ENCODE measurements around the gene PIGK.
"Not testable (repeated sequence)": the region's sequence is repeated elsewhere in the genome, so short reads cannot be mapped to it uniquely, and the experiment has no call there.

PIGK gene

DNA sequence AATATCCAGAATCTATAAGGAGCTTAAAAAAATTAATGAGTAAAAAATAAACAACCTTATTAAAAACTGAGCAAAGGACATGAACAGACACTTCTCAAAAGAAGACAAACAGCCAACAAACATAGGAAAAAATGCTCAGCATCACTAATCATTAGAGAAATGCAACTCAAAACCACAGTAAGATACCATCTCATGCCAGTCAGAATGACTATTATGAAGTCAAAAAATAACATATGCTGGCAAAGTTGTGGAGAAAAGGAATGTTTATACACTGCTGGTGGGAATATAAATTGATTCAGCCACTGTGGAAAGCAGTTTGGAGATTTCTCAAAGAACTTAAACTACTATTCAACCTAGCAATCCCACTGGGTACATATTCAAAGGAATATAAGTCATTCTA lies 25.3 kb downstream of the PIGK start:
- no peak for DNase-seq (ENCODE audit: low read depth in 2 of 2)

- no peak for DNase-seq (ENCODE audit: low read depth in 2 of 2)
Measured at GRCh38 chr1:77188770-77189169, 30.5 kb downstream of the PIGK start.

DNA sequence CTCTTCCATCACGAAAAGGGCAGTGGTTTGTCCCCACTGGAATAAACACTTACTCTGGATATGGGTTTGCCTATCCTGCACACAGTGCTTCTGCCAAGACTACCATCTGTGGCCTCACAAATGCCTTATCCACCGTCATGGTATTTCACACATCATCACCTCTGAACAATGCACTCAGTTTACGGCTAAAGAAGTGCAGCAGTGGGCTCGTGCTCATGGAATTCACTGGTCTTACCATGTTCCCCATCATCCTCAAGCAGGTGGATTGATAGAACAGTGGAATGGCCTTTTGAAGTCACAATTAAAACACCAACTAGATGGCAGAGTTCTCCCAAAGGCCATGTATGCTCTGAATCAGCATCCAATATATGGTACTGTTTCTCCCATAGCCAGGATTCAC lies 32.3 kb downstream of the PIGK start:
- not testable (repeated sequence) for DNase-seq (ENCODE audit: low read depth in 2 of 2)

- no peak for DNase-seq (ENCODE audit: low read depth in 2 of 2)
Measured at GRCh38 chr1:77182083-77182482, 37.1 kb downstream of the PIGK start.

DNA sequence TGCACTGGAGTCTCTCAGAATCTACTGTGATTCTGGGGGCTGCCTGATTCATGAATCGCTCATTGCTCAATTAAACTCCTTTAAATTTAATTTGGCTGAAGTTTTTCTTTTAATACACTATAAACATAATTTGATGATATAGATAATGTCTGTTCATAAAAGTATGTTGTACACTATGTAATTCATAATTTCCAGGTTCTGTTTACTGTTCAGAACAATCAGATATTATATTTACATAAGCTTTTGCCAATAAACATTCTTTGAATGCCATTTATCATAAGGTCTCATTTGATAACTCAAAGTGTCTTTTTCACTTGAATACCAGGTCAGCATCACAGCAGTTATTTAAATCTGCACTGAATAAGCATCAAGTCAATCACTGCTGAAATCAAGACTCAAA lies 39.6 kb downstream of the PIGK start:
- DNase-seq (ENCODE audit: low read depth in 2 of 2): no peak

DNA sequence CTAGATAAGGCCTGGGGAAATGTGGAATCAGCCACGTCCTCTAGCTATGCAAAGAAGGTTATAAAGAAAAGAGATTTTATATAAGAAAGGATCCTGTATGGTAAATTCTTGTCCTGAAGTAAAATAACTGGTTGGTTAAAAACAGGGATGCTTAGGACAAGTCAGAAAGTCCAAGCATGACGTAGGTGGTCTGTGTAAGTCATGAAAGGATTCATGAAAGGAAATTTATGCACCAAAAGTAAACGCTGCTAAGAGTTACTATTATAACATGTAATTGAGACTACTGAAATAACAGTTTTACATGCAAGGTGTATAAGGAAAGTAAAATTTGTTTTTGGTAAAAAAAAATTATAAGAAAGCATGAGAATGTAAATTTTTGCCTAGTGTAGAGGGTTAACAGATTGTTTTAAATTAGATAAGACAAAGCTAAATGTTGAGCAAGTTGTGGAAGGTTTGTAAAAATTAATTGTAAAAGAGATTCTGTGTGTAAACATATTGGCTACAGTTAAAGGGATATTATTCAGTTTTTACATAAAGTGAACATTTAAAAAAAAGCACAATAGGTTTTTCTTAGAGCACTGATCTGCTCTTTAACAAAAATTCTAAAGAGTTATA lies 43.9 kb downstream of the PIGK start:
- no peak for DNase-seq (ENCODE audit: low read depth in 2 of 2)

- DNase-seq (ENCODE audit: low read depth in 2 of 2): peak; percentile 91
Measured at GRCh38 chr1:77170687-77171086, 48.5 kb downstream of the PIGK start.

GRCh38 chr1:77168358-77168757 lies 50.9 kb downstream of the PIGK start:
- no peak for DNase-seq (ENCODE audit: low read depth in 2 of 2)

DNA sequence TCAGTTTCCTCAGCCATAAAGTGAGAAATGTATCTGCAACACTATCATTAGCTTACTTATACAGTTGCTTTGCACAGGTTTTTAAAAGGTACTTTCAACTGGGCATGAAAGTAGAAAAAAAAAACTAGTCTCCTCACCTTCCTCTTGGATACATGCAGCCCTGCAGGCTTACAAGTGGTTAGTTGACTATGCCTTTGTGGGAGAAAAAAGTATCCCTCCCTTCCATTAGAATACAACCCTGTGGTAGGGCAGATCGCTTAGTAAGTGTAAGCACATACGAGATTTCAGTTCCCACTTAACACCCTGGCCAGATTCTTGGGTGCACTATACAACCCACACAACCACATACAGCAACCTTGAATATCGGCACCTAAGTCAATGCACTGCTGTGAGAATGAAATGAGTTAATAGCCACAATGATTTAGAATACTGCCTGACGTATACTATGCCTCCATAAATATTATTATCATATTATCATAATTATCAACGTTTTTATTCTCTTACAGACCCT lies 54.7 kb downstream of the PIGK start:
- DNase-seq (ENCODE audit: low read depth in 2 of 2): no peak

DNA sequence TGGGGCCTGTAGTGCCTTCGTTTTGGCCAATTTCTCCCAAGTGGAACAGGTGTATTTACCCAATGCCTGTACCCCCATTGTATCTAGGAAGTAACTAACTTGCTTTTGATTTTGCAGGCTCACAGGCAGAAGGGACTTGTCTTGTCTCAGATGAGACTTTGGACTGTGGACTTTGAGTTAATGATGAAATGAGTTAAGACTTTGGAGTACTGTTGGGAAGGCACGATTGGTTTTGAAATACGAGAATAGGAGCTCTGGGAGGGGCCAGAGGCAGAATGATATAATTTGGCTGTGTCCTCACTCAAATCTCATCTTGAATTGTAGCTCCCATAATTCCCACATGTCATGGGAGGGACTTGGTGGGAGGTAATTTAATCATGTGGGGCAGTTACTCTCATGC lies 59.5 kb downstream of the PIGK start:
- DNase-seq (ENCODE audit: low read depth in 2 of 2): not testable (repeated sequence)

- no peak for DNase-seq (ENCODE audit: low read depth in 2 of 2)
Measured at GRCh38 chr1:77156214-77156613, 63.0 kb downstream of the PIGK start.

DNA sequence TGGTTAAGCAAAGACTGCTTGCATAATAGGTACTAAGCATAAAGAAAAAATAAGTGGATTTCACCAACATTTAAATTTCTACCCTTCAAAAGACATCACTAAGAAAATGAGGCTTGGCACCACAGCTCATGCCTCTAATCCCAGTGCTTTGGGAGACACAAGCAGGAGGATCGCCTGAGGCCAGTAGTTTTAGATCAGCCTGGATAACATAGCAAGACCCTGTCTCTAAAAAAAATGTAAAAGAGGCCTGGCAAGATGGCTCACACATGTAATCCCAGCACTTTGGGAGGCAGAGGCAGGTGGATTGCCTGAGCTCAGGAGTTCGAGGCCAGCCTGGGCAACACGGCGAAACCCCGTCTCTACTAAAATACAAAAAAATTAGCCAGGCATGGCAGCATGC lies 73.0 kb downstream of the PIGK start:
- DNase-seq (ENCODE audit: low read depth in 2 of 2): no peak

DNA sequence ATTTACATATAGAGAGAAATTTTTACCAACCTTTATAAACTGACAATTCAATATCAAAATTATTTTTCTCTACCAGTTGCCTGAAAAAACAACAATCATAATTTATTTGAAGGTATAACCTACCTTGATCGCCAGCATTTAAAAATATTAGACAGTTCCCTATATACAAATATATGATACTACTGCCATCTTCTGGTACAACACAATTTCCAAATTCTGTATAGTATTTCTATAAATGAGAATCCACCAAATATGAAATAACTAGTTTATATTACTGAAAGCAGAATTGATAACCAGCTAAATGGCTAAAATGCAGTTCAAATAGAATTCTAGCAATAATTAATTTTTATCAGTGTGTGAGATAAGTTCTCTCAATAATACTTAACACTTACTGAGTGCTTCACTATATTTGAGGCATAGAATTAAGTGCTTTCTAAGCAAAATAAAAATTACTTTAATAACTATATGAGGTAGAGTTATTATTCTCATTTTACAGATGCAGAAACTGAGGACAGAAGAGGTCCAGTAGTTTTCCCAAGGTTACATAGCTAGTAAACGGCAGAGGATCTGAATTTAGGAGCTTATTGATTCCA lies 75.6 kb downstream of the PIGK start:
- DNase-seq (ENCODE audit: low read depth in 2 of 2): no peak

DNA sequence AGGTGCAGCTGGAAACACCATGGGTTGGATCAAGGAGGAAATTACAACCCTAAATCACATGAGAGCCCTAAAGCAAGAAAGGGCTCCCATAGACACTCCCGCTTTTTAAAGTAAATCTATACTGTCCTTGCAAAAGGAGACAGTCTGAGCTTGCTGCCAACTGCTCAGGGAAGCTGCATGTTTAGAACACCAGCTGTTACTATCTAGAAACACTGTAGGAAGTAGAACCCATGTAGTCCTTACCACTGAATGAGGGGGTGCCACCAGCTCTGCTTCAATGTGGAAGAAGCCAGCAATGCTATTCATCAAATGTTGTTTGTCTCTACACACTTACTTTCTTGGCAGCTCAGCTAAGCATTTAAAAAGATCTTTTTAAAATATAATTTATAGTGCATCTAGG lies 79.8 kb downstream of the PIGK start:
- no peak for DNase-seq (ENCODE audit: low read depth in 2 of 2)

DNA sequence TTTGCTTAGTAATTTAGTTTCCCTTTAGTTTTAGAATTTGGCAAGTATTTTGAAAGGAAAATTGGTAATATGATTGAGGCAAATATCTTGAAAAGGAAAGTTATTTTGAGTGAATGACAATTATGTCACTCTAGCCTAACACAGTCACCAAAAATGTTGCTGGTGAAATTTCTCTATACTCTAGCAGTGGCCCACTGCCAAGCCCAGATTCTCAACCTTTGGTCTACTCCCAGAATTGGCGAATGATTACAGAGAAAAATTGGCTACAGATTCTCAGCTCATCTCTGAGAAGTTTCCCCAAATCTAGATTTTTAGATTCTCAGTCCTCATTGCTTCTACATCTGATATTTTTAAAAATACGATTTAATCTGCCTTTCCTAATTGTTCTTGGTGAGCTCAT lies 84.9 kb downstream of the PIGK start:
- no peak for DNase-seq (ENCODE audit: low read depth in 2 of 2)

- DNase-seq (ENCODE audit: low read depth in 2 of 2): no peak
Measured at GRCh38 chr1:77133731-77134358, 85.4 kb downstream of the PIGK start.

GRCh38 chr1:77126307-77126706 lies 92.9 kb downstream of the PIGK start:
- peak; percentile 40 to 43 for DNase-seq (ENCODE audit: low read depth in 2 of 2)

DNA sequence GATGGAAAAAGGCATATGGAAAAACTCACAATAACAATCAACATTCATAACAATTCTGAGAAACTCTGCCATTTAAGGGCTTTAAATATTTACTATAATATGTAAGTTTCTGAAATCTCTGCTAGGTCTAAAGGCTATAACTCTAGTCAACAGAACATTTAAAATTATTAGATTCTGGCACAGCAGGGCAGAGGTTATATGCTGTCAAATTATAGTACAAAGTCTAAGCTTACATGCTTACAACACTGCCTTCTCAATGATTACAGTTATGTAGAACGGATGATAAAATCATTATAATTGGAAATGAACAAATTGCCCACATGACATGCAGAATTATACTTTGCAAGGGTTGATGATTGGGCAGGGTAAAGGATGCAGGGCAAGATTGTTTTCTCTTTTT lies 97.7 kb downstream of the PIGK start:
- no peak for DNase-seq (ENCODE audit: low read depth in 2 of 2)

DNA sequence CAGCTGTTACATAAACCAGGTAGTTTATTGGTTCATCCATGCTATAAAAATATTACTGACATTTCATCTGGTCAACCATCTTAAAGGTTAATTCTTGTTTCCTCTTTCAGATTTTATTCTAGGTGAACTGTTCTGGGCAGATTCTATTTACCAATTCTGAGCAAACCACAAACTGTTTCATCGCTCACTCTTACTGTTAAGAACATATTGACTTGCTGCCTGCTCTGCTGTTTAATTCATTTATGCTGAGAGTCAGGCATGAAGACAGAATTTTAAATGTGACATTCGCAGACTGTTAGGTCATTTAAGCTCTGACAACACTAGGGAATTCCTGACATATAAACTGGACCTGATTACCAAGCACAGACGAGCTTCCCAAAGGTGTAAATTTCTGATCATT lies 98.3 kb downstream of the PIGK start:
- no peak for DNase-seq (ENCODE audit: low read depth in 2 of 2)

DNA sequence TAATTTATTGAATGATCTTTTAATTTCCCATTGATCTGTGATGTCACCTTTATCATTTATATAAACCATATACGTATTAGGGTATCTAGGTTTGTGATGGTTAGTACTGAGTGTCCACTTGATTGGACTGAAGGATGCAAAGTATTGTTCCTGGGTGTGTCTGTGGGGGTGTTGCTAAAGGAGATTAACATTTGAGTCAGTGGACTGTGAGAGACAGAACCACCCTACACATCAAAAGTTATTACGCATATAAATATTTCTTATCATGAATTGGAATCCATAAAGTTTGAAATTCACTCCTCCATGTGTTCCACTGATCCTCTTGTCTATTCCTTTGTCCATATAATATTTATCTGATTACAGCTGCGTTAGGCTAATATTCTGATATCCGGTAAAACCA lies 100.5 kb downstream of the PIGK start:
- no peak for DNase-seq (ENCODE audit: low read depth in 2 of 2)

DNA sequence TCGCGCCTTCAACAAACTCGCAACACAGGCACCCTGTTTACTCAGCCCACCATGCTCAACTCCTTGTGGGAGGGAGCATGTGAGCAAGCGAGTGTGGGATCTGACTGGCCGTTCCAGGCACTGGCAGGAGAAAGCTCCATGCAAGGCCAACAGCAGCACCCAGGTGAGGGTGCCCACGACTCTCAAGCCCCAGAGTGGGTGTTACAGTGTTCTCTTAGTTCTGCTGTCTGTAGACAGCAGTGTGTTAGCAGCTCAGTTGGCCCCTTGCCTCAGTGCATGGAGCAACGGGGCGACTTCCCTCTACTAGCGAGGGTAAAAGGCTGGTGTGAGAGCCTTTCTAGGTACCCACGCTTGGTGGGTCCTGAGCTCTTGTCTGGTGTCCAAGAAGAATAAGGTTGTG lies 114.6 kb downstream of the PIGK start:
- no peak for DNase-seq (ENCODE audit: low read depth in 2 of 2)

- DNase-seq (ENCODE audit: low read depth in 2 of 2): no peak
Measured at GRCh38 chr1:77103486-77103885, 115.7 kb downstream of the PIGK start.

- DNase-seq (ENCODE audit: low read depth in 2 of 2): peak; percentile 4 to 5
Measured at GRCh38 chr1:77100875-77101274, 118.4 kb downstream of the PIGK start.
